Activated naive CD4-positive, alpha-beta T cell treated with anti-CD3 and anti-CD28 coated beads, Interleukin-2, amount 50 U/mL, for 16 hours (primary cell): ENCODE data around the gene MRPL41.
"Not testable (repeated sequence)": the region's sequence is repeated elsewhere in the genome, so short reads cannot be mapped to it uniquely, and the experiment has no call there.

Source experiments
- DNase-seq: peaks from one replicate; pipeline ENCODE4 v3.0.0-alpha.2; 2020

Gene MRPL41

GRCh38 chr9:137522746-137523455 lies 28.8 kb upstream of the MRPL41 start:
- no peak for DNase-seq

GRCh38 chr9:137524161-137524980 lies 27.3 kb upstream of the MRPL41 start:
- no peak for DNase-seq

DNA sequence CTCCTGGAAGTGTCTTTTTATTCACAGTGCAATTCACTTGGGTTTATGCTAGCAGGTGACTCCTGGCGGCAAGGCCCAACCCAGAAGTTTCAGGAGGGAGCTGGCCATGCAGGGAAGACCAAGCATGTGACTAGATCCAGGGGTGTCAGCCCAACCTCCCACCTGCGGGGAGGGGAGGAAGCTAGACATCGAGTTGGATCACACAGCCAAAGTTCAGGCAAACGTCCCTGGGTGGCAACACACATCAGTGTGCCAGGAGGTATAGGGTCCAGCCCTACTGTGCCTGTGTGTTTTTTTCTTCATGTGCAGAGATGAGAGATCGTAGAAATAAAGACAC lies 26.7 kb upstream of the MRPL41 start:
- no peak for DNase-seq

DNA sequence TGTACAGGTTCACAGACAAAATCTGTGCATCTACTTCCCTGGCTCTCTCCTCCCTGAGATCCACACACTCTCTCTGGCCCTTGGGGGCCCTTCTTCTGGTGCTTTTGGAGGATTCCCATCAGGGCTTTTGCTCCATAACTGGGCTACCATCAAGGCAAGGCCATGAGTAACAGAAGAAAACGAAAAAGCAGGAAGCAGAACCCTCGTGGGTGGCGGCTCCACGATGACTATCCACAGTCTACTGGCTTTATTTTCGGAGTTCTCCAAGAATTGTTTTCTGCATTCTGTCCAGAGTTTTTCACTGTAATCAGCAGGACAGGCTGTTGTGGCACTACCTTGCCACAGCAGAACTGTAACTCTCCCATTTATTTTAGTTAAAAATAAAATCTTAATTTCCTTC lies 21.3 kb upstream of the MRPL41 start:
- DNase-seq, result no peak

DNA sequence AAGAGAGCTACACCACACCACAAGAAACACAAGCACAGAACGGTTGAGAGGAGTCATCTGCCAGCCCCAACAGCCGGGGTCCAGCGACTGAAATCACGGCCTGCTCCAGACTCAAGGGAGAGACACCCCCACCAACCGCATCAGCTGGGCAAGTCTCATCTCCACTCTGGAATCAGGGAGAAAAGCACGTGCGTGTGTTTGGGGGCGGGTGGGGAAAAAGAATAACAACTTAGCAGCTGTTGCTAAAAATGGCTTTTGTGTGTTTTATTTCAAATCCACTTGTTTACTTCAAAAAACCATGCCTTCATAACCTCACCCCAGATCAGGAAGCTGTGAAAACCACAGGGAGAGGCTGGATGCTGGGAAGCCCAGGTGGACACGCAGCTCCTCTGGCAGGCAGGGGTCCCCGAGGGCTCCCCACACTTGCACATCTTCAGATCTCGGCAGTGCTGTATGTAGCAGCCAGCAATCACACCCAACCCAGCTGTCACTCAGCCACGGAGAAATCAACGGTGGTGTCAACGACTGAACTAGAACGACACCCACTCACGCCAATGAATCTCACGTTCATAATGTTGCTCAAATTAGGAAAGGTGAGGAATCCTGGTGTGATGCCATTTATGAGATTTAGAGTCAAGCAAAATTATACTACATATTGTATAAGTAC lies 20.4 kb upstream of the MRPL41 start:
- no peak for DNase-seq

DNA sequence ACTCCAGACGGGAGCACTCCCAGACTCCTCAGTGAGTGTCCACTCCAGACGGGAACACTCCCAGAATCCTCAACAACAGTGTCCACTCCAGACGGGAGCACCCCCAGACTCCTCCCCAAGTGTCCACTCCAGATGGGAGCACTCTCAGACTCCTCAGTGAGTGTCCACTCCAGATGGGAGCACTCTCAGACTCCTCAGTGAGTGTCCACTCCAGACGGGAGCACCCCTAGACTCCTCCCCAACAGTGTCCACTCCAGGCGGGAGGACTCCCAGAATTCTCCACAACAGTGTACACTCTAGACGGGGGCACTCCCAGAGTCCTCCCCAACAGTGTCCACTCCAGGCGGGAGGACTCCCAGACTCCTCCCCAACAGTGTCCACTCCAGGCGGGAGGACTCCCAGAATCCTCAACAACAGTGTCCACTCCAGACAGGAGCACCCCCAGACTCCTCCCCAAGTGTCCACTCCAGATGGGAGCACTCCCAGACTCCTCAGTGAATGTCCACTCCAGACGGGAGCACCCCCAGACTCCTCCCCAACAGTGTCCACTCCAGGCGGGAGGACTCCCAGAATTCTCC lies 18.7 kb upstream of the MRPL41 start:
- not testable (repeated sequence) for DNase-seq

- no peak for DNase-seq
Observed at GRCh38 chr9:137534256-137535119, 17.2 kb upstream of the MRPL41 start.

GRCh38 chr9:137535120-137535428 lies 16.6 kb upstream of the MRPL41 start:
- DNase-seq, result no peak

GRCh38 chr9:137536594-137537131 lies 15.0 kb upstream of the MRPL41 start:
- DNase-seq, result not testable (repeated sequence)

- no peak for DNase-seq
Observed at GRCh38 chr9:137538058-137538457, 13.6 kb upstream of the MRPL41 start.

GRCh38 chr9:137540536-137540935 lies 11.1 kb upstream of the MRPL41 start:
- no peak for DNase-seq

GRCh38 chr9:137542486-137542885 lies 9.2 kb upstream of the MRPL41 start:
- DNase-seq, result no peak

- no peak for DNase-seq
Observed at GRCh38 chr9:137543237-137543963, 8.3 kb upstream of the MRPL41 start.

DNA sequence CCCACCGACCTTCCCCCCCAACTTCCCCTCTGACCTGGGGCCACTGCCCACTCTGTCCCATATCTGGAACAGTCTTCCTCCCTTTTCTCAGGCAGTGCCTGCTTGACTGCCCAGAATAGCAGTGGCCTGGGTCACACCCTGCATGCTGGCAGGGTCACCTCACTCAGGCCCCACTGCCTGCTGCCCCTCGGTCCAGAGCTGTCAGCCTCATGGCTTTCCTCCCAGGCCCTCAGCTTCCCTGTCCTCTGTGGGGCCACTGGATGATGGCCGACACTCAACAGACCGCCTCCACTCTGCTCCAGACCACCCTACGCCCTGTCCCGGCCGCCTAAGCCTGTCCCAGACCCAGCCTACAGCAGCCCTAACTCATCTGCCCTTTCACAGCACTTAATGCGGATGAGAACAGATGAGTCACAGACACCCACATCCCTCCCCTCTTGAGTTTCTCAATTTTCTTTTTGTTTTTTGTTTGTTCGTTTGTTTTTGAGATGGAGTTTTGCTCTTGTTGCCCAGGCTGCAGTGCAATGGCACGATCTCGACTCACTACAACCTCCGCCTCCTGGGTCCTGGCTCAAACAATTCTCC lies 7.4 kb upstream of the MRPL41 start:
- DNase-seq, result no peak

DNA sequence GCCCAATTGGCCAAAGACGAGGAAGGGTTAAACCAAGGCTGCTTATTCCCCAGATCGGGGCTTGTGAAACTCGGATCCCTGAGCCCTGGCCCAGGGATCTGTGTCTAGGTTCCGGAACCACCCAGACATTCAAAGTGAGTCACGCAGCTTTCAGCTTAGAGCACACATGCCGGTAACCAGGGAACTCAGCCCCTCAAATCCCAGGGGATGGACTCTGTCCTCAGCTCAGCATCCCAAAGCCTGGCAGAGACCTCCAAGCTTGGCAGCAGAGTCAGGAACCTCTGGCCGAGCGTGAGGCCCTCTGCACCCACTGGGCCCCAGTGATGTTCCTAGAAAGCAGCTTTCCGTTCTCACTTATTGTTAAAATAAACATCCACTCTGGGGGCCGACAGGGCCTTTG lies 6.6 kb upstream of the MRPL41 start:
- DNase-seq, result no peak

DNA sequence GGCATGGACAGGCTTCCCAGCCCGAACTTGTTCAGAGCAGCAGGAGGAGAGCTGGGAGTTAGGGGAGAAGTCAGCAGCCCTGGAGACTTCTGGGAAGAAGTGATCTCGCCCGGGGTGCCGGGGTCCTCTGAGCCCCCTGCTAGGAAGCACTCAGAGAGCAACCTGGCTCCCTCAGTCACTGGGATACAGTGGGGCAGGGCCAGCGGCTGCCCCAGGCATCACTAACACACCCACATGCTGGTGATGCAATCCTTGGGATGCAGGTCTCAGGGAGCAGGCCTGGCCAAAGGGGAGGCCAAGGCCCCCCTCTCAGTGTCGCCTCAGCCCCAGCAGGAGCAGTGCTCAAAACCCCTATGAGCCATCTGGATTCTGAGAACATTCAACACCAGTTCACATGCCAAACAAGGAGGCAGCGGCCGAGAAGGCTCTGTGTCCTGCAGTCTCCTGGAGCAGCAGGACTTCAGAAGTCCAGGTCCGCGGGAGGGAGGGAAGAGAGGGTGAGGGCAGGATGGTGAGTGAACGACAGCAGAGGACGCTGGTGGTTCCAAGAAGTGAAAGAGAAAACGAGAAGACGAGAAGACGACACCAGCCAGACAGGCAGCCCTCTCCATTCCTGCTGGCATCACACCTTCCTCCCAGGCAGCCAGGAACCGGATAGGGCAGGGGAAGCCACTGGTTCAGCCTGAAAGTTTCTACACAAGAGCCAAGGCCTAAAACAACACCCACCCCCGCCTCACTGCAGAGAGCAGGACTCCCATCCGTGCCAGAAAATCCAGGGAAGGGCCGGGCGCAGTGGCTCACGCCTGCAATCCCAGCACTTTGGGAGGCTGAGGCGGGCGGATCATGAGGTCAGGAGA lies 3.8 kb upstream of the MRPL41 start:
- DNase-seq, result no peak

DNA sequence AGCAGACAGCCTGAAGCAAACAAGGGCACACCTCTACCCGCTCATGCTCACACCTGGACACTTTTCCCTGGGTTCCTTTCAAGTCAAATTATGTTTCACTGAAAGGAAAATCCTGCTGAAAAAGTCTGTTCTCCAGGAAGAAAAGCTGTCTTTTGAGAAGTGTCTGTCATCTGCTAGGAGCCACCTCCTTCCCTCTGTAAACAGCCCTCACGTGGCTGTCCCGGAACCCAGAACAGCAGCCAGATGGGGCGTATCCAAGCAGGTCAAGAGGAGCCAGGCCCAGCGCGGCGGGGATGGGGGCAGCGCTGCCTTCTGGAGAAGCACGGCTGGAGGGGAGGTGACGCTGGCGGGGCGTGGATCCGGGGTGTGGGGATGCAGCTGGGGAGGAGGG lies 1.5 kb upstream of the MRPL41 start, which contains the start of gene PNPLA7:
Gene PNPLA7 (minus strand): TSS at position 172 of the 391 bp plus-strand sequence. CDS start 205 bp downstream, outside the sequence.
- DNase-seq, result peak; percentile 42

DNA sequence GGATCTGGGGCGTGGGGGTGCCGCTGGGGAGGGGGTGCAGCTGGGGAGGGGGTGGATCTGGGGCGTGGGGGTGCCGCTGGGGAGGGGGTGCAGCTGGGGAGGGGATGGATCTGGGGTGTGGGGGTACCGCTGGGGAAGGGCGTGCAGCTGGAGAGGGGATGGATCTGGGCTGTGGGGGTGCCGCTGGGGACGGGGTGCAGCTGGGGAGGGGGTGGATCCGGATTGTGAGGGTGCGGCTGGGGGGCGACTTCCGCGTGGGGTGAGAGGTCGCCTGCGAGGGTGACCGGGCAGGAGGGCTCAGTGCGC lies 768 bp upstream of the MRPL41 start:
- not testable (repeated sequence) for DNase-seq

DNA sequence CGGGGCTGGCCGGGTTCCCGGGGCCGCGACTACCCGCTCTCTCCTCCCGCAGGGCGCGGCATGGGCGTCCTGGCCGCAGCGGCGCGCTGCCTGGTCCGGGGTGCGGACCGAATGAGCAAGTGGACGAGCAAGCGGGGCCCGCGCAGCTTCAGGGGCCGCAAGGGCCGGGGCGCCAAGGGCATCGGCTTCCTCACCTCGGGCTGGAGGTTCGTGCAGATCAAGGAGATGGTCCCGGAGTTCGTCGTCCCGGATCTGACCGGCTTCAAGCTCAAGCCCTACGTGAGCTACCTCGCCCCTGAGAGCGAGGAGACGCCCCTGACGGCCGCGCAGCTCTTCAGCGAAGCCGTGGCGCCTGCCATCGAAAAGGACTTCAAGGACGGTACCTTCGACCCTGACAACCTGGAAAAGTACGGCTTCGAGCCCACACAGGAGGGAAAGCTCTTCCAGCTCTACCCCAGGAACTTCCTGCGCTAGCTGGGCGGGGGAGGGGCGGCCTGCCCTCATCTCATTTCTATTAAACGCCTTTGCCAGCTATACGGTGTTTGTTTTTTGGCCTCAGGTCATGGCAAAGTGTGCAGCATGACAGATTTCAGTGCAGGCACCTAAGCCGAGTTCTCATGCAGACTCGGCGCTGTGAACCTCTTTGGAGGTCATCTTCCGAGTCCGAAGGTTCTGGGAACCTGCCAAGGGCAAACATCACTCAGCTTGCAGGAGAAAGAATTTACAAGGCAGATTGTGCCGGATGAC lies 516 bp downstream of the MRPL41 start:
- DNase-seq, result peak; percentile 38

DNA sequence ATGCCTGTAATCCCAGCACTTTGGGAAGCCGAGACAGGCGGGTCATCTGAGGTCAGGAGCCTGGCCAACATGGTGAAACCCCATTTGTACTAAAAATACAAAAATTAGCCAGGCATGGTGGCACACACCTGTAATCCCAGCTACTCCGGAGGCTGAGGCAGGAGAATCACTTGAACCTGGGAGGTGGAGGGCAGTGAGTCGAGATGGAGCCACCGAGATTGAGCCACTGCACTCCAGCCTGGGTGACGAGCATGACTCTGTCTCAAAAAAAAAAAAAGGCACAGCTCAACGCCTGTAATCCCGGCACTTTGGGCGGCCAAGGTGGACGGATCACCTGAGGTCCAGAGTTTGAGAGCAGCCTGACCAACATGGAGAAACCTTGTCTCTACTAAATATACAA lies 2.0 kb downstream of the MRPL41 start:
- DNase-seq, result not testable (repeated sequence)
